Stimulated activated CD8-positive, alpha-beta memory T cell treated with anti-CD3 and anti-CD28 coated beads, Interleukin-12 subunit alpha, Interleukin-12 subunit beta, amount 100 ng/mL, for 24 hours (primary cell): ENCODE data around the gene SLC6A9.

Experiments
- DNase-seq: peaks from one replicate; pipeline ENCODE4 v3.0.0-alpha.2; 2020; ENCODE audit errors: extremely low read depth

SLC6A9 gene

DNA sequence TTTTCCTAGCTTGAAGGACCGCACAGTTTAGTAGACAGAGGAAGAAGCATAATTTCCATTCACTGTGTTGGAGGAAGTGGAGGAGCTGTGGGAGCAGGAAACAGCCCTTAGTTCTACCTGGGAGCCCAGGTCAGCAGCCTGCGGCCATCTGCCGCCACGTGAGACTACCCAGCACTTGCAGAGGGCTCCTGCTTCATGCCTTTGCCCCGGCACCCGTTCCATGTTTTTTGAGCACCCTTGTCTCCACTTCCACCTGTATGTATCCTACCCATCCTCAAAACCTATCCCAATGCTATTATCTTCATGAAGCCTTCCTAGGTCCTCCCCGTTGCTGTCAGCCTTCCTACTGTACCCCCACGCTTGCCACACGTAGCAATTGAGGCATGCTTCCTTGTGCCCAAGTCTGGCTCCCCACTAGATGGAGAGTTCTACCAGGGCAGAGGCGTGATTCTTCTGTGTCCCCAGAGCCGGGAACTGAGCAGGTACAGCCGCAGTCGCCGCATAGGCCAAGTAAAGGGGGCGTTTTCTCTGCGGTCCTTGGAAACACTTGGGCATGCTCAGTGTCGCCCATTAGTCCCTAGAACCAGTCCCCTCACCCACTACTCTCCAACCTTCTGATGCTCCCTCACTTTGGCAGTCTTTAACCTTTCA, 1.9 kb downstream of the SLC6A9 start:
- DNase-seq = no peak

DNA sequence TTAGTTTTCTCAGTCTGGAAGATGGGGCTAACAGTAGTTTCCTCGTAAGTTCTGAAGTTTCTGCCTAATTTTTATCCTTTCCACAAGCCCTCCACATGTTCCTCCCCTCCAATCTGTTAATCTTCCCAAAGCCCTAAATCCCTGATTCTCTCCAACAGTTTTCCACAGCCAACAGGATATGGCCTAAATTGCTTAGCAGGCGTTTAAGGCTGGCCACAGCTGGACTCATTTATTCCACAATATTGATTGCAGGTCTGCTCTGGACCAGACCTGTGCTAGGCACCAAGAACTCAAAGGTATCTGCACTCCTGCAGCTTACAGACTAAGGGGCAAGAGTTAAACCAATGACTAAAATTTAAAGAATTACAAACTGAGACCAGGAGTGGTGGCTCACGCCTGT, 3.9 kb downstream of the SLC6A9 start:
- no peak for DNase-seq

DNA sequence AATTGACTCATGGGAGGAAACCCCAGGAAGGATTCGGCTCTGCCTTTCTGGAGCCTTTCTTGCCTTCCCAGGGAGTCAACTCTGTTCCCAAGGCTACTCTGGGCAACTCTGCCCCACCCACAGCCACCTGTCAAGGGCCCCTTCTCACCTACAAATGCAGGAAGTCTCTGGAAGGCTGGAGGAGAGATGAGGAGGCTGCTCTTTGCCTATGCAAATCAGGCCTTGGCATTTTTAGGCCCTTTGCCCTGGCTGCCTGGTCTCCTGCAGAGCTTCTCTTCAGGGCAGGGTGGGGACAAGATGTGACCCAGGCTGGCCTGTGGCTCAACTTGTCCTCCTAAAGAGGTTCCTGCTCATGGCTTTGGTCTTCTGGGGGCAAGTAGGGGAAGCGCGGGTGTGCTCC, 5.4 kb downstream of the SLC6A9 start:
- DNase-seq = no peak

DNA sequence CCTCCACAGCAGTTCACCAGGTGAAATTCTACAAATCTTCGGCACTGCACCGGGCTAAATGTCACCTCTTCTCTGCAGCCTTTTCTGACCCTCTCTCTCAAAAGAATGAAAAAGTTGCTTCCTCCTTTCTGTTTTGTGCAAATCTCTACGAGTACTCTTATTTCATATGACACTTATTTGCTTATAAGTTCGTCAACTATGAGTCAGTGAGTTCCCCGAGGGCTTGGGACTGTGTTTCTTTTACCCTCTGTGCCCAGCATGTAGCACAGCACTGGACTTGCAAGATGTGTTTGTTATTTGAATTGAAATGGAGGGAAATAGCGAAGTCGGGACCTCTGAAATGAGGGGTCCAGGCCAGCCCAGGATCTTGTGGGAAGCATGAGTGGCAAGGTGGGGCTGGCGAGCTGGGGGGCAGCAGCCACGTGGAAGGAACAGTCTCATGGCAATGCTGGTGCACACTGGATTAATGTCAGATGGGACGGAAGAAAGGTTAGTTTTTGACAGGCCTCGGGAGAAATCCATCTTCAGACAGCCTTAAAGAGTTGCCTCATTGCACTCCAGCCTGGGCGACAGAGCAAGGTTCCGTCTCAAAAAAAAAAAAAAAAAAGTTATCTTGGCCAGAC, 6.2 kb downstream of the SLC6A9 start:
- DNase-seq = no peak

DNA sequence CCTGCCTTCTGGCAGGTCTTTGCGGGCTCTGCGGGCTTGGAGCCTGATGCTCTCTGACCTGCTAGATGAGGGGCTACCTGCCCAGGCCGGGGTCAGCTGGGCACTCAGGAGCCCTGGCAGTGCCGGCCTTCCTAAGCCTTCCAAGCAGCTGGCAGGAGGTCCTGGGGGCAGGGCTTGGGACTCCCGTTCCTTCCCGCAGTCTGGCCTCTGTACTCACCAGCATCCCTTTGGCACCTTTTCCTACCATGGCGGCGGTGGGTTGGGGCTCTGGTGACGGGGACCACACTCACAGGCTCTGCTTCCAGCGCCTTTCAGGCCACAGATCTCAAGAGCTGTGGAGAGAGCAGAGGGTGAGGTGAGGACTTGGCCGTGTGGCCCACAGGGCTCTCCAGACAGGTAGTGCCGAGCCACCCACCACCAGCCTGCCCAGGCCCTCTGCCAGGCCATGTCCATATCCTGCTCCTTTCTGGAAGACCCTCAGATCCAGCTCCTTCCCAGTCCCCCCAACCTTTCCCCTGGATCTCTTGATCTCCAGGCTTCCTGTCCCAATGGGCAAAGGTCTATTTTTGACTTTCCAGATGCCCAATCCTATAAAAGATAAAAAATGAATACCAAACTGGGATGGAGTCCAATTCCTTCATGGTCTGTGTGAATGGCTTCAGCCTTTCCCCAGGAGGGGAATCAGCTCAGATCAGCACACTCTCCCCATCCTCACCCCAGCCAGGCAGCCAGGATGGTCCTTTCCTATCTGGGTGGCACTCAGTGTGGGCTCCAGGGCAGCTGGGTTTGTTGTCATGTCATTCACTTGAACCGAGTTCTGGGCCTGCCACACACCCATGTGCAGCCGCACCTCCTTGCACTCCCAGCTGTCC, 7.0 kb downstream of the SLC6A9 start:
- no peak for DNase-seq

DNA sequence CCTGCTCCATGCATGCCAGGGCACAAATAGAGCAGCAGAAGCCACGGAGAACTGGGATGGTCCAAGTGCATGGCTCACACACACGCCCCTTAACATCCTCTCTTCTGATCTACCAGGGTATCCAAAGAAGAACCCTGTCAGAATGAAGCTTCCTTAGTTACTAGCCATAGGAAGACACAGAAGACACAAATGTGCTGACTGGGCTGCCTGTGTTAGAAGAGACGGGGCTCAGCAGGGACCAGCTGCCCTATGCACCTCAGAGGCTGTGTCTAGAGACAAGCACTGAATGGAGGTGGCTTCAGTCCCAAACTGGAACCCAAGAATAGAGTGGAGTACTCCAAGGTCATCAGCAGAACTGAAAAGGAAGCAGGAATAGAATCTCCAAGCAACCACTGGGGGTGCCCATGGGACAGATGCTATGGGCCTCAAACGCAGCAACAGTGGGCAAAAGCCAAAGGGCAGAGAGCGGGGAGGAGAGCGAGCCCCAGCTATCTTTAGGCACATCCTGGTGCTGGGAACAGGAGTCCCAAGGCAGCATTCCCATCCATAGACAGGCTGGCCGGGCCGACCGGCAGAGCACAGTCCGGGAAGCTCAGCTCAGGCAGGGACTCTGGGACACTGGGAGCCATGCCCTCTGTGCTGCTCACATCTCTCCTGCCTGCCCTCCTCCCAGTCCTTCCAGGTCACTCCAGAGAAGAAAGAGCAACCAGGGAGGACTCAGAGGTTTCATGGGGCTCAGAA, 9.5 kb downstream of the SLC6A9 start:
- no peak for DNase-seq

DNA sequence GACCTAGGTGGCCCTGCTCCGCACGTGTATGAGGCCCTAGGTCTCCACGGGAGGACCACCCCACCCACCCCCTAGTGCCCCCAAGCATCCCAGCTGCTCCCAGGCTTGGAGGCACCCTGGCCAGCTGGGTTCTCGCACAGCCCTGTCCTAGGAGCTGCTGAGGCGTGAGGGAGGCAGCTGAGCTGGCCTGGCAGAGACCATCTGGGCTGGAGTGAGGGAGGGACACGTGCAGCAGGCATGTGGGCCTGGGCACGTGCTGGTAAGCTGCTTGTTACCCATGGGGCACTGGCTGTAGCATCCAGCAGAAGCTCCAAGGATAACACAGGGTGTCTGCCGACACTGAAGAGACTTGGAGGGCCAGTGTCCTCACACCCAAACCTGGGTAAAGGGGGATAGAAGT, 10.1 kb downstream of the SLC6A9 start:
- DNase-seq = no peak

DNA sequence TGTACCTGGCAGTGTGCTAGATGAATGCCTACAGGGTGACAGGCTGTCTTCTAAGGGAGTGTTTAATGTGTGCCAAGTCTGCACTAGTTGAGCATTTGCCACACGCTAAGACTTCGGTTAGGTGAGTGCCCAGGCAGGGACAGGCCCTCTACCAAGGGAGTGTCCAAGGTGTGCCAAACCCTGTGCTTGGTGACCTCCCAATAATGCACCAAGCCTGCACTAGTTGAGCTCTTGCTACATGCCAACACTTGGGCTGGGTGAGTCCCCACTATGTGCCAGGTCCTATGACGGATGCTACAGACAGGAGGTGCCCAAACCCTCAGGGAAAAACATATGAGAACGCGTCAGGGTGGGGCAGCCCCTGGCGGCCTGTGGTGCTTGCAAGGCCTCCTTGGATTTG, 10.8 kb downstream of the SLC6A9 start:
- DNase-seq = no peak

DNA sequence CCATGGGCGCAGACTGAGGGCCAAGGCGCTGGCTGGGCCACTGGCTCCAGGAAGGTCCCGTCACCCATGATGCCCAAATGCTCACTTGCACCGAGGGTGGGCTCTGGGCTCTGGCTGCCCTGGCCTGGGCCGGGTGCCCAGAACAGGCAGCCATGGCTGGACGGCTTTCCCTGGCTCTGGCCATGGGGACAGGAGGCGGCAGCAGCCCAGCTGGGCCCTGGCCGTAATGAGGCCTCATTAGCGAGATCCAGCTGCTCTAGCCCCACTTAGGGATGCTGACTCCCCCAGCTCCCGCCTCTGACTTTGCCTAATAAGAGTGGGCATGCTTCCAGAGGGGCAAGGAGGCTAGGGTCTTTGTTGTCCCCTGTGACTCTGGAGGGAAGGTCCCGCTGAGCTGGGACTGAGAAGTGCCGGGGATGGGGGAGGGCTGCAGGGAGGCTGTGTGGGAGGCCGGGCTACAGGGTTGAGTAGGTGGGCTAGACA, 11.8 kb downstream of the SLC6A9 start:
- DNase-seq = no peak

DNA sequence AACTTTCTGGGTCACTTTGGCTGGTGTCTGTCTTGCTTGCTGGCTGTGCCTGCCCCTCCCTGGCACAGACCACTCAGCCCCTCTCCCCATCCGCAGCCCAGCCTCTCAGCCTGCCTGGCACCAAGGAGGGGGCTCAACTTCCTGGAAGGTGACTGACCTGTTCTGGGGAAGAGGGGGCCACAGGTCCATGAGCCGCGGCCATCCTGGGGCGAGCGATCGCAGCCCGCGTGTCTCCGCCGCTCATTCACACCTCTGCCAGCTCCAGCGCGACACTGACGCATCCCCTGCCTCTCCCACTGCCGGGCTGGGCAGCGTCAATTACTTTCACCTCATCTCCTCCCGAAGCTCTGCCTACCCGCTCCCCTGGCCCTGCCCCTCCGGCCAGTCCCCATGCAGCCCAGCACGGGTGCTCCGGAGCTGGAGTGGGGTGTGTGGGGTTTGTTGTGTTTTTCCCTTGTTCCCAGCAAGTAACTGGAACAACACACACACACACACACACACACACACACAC, 14.3 kb downstream of the SLC6A9 start:
- DNase-seq = no peak

DNA sequence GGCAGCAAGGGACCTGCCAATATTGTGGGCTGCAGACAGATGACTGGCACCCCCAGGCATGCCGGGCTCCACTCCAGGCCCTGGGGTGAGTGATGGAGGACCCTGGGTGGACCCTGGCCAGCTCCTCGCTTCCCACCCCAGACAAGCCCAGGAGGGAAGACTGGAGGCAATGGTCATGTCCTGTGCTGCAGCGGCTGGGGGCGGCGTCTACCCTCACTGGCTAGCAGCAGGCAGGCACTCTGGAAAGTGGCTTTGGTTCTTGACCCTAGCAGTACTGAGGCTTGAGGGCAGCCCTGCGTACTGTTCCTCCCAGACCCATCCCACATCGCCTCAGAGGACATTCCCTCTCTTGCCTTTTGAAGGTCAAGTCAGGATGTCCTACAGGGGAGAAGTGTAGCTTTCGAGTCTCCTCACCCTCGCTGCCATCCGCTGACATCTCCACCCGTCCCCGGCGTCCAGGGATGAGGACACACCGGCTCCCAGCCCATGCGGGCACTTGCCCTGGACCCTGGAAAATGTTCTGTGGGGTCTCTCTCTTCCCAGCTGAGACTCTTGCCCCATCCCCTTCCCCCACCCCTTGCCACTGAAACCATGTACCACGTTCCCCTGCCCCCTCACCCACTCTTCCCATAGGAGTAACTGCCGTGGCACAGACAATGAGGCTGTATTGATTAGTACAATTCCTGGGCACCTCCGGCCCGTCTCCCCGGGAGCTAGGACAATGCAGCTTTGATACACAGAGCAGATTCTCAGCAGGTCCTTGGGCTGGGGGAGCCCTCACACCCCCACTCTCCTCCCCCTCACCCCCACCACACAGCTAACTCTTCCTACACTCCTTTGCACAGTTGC, 15.0 kb downstream of the SLC6A9 start:
- no peak for DNase-seq

DNA sequence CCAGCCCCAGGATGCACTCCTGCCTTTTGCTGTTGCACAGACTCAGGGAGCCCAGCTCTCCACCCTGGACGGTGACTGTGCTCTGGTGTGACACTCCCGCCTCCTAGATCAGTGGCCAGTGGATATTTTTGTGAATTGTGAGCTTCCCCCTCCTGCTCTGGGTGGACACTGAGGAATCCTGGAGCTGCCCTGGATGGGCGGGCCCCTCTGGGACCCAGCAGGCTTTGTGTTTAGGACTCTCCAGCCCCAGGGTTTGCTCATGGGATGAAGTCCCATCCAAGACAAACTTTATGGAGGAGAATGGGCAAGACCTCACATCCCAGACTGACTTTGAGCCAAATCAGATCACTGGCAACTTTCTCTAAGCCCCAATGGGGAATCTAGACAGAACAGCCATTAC, 16.1 kb downstream of the SLC6A9 start:
- DNase-seq = no peak

DNA sequence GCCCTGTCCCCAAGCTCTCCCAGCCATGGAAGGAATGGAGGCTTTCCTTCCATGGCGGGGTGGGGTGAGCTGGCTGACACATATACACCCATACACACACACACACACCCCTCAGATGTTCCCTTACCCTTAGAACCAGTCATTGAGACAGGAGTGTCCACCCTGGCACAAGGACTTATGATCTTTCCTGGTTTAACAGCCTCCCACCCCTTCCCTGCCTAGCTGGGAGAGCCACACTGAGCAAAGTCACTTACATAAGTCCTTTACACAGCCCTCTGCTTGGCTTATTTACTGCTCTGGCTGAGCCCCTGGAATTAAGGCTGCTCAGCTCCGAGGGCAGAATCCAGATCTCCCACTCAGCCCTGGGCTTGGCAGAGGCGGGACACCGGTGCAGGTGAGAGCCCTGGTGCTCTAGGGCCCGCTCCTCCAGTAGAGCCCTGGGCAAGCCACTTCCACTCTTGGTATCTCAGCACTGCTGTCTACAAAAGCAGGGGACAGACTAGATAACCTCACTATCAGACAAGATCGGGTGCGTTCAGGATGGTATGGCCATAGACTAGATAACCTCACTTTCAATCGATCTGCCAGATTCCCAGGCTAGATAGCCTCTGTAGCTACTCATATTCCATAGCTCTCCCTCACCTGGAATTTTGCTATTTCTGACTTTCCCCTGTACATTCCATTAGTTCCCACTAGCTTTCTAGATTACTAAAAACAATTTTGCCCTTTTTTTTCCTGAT, 16.7 kb downstream of the SLC6A9 start:
- DNase-seq = no peak

DNA sequence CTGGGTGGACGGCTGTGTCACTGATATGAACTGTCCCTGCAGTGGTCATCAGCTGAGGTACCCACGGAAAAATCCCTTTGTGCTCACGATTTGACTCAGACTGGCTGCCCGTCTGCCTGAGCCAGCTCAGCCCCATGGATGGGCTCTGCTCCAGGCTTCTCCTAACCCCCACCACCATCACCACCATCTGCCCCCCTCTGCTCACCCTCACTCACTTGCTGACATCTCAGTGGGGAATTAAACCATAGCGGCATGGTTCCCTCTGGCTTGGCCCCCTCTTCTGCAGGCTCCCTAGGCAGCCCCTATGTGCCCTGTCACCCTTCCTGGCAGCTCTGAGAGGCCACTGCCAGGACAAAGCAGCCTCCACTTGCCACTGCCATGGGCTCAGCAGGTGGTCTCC, 17.3 kb downstream of the SLC6A9 start:
- DNase-seq = no peak

DNA sequence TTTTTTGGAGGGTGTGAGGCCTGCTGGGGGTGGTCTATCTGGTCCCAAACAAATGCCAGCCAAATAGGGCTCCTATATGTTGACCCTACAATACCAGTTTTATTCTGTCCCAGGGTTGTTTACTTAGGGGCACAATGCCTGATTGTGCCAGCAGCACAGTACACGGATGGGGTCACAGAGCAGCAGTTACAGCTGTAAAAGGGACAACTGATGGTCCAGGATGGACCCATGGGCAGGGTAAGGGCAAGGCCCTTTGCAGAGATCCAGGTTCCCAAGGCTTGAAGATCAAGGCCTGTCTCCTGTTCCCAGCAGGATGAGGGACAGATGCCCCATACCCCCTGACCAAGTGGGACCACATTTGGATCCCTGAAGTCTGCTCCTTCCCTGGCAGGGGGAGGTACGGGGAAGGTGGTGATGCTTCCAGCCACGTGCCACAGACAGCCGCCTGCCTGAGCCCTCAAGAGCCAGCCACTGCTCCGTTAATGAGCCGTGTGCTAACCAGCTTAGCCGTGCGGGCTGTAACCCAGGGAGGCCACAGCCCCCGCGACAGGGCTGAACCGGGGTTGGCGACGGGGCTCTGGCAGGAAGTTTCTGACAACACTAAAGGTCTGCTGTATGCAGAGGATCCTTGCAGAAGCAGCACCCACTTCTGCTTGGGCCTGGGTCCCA, 18.2 kb downstream of the SLC6A9 start:
- DNase-seq = no peak

DNA sequence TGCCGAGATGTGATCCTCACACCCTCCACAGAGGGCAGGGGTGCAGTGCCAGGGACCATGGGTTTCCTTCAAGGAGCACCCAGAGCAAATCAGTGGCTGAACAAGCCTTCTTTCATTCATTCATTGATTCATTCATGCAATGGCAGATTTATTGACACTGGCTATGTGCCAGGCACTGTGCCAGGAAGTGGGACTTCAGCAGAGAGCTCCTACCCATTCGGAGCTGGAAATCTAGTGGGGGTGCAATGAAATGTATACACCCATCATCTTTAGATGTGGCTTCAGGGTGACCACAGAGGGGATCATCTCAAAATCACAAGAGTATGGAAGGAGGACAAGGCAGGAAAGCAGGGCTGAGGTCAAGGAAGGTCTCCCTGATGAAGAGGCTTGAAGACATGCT, 18.9 kb downstream of the SLC6A9 start:
- DNase-seq = no peak

DNA sequence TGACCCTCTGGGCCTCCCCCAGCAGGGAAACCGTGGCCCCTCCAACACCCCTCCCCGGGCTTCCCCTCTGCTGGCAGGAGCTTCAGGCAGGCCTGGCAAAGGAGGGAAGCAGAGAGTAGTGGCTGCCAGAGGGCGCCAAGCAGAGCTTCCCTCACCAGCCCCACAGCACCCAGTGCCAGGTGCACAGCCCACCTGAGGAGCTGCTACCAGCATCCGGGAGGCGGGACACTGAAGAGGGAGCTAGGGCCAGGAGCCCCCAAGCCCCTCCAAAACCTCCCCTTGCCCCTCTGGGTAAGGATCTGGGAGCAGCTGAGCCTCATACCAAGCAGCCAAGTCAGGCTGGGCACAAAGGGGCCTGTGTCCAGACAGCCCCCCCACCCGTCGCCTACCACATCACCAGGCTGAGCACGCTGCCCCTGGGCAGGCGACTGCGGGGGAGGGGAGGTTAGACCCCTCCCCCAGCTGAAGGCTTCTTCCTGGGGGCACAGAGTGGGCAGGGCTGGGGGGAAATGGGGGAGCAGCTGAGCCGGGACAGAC, 20.3 kb downstream of the SLC6A9 start:
- DNase-seq = no peak

DNA sequence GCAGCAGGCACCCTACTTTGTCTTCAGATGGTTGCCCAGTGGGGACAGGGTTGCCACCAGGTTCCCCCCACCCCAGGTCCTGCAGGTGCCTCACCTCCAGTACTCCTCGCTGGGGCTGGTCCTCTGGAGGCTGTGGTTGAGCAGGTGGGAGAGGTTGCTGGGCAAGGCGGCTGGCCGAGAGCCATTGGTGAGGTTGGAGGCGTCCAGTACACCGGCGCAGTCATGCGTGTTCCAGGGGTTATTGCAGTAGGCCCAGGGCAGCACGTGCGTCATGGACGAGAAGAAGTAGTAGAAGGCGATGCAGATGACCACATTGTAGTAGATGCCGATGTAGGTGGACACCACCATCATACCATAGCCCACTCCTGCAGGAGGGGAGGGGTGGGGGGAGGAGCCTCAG, 23.0 kb downstream of the SLC6A9 start:
- no peak for DNase-seq

DNA sequence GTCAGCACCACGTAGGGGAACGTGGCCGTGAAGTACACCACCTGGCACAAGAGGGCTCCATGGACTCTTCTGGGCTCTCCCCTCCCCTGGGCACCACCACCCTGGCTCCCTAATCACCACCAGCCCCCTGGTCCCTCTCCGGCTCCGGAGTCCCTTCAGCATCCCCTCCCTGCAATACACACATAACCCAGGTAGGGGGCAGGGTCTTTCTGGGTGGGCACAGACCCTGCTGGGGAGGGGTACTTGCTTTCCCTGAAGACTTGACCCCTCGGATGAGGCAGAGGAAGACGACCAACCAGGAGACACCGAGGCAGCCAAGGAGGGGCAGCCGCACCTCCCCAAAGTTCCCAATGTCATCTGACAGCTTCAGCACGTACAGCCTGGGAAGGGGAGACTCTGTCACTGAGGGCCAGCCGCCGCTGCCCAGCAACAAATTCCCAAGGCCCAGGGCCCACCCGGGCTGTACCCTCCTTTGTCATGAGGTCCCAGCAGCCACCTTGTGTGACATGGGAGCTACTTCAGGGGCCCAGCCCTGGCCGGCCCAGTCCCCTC, 28.6 kb downstream of the SLC6A9 start:
- DNase-seq = no peak
